Activated T-cell treated with anti-CD3 and anti-CD28 coated beads, Interleukin-2, amount 50 U/mL, for 1 hour (primary cell): ENCODE data around the gene AMOTL2.

ENCODE experiments used
- DNase-seq: peaks from one replicate; pipeline ENCODE4 v3.0.0-alpha.2; 2020

The AMOTL2 gene

DNA sequence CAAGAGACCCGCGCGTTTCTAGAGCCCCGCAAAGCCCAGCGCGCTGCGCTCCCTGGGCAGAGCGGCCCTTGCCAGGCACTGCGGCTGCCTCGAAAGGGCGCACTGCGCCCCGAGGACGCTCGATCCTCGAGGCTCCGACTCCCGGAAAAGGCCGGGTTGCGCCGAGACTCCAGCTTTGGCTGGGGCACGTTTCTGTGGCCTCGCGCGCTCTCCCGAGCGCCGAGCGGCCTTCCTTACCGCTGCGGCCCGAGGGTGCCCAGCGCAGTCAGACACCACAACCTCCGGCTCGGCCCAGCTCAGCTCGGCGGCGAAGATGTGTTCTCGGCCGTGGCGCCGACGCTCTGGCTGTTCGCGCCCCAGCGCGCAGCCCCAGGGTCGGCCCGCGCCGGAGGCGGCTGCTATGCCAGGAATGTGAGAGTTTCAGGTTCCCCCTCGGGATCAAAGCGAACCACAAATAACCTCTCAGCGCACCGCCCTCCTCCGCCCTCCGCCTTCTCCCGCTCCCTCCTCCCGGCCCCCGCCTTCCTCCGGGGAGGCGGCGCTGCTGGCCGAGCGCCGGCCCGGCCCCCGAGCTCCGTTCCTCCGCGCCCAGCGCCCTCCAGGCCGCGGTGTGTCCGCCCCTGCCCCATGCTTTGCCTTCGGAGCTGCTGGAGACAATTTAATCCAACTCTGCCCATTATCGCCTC, at the start of gene AMOTL2:
TSS of gene AMOTL2 (minus strand) at position 343 of the 686 bp plus-strand sequence. CDS start 3,014 bp downstream, outside the sequence.
- no peak for DNase-seq

DNA sequence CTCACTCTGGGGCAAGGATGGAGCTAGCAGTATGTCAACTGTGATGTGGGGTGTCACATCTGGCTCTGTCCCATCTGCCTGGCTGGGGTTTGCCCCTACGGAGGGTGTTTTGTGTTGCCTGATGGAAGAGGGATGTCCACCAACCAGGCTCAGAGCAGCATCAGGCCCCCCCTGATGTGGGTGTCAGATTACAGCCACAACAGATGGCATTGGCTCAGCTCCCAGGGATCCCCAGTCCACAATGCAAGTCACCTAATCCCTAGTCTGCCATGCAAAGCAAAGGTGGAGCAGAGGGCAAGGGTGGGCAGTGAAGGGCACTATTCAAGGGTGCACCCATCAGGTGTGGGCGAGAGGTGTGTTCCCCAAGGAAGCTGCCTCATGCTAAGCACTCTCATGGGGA, 48.9 kb upstream of the AMOTL2 start:
- DNase-seq = no peak

DNA sequence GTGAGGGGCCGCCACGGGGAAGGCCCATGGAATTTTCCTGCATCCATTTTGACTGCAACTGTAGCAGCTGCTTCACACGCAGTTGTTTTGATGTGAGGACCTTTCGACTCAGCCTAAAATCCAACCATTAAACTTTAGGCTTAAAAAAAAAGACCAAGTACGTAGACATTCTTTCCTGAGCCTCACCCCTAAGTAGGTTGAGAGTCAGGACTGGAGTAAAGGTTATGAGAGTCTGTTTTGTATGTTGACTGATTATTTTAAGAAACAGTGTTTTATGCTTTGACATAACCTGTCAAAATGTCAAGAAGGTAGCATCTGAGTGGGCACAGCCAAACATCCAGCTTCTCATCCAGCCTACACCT, 45.7 kb upstream of the AMOTL2 start:
- no peak for DNase-seq

DNA sequence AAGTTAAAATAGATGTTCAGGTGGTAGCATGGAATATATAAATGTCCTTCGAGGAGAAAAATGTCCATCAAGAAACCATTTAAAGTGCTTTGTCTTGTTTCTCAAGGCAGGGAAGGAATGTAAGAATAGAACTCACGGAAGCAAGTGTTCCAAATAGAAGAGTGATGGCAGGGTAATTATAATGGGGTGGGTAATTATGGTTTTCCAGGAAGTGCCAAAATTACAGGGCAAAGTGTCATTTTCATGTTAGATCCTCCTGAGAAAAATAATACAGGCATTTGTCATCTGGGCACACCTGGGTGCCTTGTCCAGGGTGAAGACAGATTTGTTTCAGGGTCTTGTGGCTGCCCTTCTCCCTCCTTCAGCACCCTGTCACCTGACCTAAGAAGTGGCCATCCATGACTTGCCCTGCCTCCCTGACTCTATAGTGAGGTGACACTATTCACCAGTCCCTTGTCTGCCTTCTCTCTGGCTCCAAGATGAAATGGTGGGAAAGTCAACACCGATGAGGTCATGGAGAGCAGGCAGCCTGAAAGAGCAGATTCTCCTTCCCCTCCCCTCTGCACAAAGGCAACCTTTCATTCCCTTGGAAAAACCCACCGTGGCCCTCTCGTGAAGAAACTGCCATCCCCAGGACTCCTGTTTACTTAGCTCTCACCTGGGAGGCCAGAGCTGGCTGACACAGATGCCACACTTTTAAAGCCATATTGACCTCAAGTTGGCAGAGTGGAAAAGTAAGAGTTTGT, 45.1 kb upstream of the AMOTL2 start:
- no peak for DNase-seq

DNA sequence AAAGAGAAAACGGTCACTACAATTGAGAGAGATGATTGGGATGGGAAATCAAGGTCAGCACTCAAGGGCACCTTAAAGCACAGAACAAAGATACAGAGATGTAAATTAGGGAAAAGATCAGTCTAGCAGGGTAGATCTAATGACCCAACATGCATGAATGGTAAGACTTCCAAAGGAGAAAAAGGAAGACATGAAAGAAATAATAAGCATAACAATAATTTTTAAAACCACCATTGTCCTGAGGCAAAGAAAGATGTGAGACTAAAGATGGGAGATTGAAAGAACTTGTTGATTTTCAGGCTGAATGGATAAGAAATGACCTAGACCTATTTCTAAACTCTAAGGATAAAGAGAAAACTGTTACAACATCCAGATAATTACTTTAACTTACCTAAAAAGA, 34.8 kb upstream of the AMOTL2 start:
- no peak for DNase-seq

DNA sequence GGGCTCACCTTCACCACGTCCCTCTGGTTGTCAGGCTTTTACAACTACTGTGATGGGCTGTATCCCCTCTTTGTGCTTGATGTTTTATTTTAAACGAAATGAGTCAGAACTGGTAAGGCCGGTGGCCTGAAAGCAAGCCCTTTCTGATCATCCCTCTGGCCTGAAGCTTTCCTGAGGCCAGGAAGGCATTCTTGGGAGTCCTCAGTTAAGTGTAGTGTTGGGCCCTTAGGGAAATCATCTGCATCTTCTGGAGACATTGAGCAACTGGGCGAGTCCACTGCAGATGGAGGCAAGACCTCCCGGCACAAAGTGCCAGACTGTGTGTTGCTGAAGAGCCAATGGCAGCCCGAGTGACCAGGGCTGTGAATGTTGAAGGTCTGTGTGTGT, 33.0 kb upstream of the AMOTL2 start:
- DNase-seq = no peak

DNA sequence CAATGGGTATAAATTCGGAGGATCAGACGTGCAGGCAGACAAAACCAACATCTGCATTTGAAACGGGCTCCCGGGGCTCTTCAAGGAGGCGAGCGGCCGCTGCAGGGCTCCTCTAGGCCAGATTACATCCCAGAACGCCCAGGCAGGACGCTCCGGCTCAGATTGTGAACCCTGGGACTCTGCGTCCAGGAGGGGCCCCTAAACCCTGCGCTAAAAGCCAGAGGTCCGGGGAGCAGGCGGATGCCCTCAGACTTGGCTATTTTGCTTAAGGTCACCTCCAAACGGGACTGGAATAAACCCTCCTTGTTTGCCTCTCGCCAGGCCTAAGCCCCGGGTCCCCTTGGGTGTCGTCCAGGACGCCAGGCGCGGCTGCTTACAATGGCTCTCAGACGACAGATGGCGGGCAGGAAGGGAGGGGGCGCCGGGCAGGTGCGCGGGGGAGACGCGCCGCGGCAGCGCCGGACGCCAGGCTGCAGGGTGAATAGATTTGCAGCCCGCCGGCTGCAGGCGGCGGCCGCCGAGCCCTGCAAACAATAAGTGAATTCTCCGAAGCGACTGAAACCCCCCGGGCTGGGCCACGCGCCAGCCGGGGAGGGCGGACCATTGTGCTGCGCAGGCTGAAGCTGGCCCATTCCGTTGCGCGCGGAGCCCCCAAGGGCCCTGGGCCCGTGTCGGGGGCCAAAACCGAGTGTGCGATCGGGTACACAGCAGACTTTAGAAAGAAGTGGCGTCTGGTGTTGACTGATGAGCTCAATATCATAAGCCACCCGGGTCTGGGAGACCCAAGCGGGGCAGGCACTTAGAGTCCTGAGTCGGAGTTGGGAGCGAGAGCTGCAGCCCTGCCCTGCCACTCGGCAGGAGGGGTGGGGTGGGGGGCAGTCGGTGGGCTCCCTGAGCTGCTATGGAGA, 32.3 kb upstream of the AMOTL2 start:
- DNase-seq = no peak

DNA sequence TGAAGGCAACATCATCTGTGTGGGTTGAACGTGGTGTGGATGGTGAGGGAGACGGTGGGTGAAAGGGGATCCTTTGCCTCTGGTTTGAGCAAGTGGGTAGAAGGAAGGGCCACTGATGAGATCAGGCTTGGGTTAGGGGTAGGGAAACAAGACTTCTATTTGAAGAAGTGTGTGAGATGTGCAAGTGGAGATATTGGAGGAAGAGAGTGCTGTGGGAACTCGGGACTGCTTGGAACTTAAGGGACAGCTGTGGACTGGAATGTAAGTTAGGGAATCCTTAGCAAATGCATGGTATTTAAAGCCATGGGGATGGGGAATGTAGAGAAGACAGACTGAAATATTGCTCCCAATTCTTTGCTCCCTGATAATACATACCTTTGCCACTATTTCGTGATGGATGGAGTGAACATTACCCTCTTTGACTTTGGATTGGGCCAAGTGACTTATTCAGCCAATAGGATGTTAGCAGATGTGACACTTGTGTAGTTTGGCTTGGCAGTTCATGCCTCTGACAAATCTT, 30.2 kb upstream of the AMOTL2 start:
- no peak for DNase-seq

DNA sequence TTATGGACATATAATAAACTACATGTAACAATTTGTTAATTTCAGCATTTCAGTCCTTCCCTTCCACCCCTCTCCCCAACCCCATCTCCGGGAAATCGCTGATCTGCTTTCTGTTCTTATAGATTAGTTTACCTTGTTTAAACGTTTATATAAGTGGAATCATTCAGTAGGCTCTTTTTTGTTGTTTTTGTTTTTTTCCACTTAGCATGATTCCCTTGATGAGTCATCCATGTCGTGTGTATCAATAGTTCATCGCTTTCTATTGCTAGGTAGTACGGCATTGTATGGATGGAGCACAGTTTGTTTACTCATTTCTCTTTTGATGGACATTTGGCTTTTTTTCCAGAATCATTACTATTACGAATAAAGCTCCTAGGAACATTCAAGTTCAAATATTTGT, 23.5 kb upstream of the AMOTL2 start:
- DNase-seq = no peak

DNA sequence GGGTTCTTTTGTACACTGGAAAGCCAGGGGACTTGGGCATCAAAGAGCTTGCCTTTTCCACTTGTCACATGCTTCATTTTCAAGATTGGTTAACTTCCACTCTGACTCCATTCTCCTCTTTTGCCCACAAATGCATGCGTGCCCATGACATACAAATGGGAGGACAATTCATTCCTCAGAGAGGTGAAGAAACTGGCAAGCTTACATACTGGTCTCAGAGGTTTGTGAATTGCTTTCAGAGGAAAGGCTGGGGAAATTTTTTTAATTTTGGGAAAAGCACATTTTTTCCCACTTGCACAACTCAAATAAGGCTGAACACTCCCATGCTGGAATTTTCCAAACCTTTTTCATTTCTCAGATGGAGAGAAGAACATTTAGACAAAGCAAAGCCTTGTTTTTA, 20.9 kb upstream of the AMOTL2 start:
- no peak for DNase-seq

DNA sequence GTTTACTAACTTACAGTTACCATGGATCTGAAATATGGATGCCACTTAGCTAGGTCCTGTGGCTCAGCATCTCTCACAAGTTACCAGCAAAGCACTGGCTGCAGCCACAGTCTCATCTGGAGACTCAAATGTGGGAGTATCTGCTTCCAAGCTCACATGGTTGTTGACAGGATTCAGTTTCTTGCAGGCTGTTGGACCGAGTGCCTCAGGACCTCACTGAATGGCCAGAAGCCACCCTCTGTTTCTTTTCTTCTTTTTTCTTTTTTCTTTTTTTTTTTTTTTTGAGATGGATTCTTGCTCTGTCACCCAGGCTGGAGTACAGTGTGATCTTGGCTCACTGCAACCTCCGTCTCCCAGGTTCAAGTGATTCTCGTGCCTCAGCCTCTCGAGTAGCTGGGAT, 20.1 kb upstream of the AMOTL2 start:
- no peak for DNase-seq

DNA sequence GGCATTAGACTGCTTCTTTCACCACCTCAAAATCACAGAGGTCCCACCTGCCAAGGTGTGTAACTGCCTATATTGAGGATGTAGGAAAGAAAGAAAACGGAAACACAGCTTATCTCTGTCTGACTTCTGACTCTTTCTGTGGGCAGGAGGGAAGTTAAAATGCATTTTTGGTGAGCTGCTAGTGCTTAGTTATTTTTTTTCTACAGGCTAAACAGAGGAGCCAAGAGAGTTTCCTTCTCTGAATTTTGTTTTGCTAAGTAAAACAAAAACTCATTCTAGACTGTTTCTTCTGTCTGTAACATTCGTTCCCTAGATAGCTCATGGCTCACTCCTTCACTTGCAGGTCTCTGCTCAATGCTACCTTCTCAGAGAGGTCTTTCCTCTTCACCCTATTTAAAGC, 18.8 kb upstream of the AMOTL2 start:
- DNase-seq = no peak

DNA sequence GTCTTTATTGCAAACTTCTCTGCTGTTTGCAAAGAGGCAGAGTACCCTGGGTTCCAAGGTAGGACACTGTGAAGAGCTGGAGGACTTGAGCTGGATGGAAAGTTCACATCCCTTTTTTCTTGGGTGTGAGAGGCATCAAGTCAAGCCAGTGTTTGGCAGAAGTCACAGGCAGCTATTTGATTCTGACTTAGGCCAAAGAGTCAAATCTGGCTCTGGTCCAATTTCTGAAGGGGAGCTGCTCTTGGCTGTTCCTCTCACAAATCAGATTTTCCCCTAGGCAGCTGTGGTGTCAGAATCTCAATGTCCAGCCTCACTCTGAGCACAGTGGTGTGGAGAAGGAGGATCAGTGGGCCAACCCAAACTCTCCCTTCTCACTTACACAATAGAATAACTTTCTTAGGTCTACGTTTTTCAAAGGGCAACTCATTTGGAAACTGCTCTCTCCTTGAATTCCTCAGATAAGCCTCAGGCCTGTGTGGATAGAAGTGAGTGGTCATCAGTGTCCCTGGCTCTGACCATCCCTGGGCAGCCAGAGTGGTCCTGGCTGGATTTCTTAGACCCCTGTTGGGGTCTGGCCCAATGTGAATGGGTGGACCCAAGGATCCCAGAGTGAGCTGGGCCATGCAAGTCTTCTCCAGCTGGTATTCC, 18.2 kb upstream of the AMOTL2 start:
- no peak for DNase-seq

DNA sequence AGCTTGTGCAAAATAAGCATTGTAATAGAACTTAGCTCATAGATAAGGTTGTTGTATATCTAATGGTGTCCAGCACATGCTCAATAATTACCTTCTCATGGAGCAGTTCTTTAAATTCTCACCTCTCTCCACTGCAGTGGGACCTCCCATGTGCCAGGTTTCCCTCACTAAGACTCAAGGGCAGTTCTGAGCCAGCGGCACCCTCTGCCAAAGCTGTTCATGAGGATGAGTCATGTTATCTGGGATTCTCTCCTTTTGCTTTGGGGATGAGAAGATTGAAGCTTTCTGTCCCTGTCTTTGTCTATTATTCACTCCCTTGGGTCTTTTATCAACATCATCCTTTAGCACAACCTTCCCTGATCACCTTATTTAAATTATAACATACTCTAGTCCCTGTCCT, 15.6 kb upstream of the AMOTL2 start:
- DNase-seq = no peak

DNA sequence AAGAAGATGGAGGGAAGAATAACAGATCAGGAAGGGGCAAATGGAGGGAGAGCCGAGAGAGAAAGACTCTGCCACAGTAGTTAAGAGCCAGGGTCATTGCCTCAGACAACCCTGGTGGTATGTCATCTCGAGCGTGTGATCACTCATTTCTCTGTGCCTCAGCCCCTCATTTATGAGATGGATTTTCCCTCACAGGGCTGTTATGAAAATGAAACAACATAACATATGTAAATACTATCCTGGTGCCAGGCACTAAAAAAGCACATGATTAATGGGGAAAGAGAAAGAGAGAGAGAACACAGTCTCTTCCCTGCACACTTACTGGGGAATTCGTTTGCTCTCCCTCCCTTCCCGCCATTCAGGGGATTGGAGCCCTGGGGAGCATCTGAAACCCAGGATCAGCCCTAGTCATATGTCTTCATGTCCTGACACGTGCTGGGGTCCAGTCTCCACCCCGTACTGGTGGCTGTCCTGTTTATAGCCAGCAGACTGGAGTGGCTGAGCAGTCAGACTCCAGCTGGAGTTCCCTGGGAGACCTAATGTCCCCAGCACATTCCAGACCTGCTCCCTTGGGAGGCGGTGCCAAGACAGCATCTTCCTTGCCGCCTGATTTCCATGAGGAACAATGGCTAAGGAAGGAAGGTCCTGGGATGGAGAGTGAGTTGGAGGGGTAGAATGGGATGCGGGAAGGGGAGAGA, 14.7 kb upstream of the AMOTL2 start:
- DNase-seq = no peak

DNA sequence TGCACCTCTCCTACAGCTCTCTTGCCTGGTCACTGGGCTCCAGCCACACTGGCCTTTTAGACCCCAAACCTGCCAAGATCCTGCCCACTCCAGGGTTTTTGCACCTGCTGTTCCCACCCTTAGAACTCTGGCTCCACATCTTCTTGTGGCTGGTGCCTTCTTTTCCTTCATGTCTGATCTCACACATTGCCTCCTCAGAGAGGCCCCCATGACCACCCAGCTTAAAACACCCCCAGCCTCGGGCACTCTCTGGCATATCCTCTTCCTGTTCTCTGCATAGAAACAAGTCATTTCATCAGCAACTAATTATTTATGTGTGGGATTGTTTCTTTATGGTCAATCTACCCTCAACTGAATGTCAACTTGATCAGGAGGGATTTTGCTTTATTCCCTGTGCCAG, 14.0 kb upstream of the AMOTL2 start:
- no peak for DNase-seq

DNA sequence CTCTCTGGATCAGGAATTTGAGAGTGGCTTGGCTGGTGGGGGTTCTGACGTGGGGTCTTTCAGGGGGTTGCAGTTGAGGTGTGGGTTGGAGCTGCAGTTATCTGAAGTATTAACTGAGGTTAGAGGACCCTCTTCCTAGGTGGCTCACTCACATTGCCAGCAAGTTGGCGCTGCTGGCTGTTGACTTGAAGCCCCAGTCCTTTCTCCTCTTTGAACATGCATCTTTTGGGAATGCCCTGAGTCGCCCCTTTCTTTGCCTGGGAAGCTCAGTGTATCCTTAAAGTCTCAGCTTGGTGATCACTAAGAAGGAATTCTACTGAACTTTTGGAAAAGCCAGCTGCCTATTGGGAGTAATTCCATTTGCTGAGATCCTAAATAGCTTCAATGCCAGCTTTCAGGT, 13.0 kb upstream of the AMOTL2 start:
- DNase-seq = no peak

DNA sequence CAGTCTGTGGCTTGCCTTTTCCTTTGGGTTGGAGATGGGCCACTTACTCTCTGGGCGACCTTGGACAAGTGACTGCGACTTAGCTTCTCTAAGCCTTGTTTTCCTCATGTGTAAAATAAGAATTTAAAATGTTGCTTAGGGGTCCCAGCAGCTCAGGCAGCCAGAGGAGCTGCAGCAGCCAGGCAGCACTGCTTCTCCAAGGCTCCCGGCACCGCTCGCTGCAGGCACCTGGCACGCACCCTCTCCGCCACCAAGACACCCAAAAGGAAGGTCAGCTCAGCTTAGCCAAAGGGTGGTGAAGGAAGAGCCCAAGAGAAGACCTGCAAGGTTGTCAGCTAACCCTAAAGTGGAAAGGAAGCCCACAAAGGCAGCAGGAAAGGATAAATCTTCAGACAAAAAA, 10.7 kb upstream of the AMOTL2 start:
- no peak for DNase-seq

DNA sequence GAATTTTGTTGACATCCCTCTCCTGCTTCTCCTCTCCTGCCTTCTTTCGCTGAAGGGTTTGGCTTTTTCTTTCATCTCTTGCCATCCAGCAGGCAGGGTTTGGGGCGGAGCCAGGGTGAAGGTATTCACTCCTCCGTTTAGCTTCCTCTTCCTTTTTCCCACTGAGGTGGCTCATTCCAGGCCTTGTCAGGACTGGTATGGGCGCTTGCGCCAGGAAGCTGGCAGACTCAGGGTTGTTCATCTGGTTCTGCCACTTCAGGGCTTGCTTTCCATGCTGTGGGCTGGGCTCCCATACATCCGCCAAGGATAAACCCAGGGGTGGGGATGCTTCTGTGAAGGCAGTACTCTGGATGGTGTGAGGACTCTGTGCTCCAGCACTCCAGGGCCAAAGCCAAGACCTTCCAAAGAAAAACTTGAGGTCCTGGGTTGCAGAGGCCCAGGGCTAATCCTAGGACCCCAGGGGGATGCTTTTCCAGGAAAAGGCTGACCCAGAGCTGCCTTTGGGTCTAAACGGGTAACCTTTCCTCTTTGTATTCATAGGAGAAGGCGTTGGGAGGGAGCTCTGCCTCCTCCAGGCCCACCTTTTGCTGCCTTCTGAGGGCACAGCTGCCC, 7.7 kb upstream of the AMOTL2 start:
- no peak for DNase-seq

DNA sequence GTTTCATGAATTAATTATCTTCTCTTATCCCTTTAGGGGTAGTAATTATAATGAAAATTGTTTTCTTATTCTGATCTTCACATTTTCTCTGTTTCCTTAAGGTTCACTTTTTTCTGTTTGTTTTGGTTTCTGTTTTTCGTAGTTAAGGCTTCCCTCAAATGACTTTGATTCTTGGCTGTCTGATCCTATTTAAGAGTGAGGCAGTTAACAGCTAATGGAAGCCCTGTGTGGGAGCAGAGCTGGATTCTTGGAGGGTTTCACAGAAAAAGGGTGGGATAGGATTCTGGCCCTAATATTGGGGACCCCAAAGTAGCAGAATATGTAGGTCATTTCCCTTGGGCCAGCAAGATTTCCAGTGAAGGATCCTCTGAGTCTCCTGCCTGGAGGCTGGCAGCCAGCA, 6.8 kb upstream of the AMOTL2 start:
- DNase-seq = no peak

DNA sequence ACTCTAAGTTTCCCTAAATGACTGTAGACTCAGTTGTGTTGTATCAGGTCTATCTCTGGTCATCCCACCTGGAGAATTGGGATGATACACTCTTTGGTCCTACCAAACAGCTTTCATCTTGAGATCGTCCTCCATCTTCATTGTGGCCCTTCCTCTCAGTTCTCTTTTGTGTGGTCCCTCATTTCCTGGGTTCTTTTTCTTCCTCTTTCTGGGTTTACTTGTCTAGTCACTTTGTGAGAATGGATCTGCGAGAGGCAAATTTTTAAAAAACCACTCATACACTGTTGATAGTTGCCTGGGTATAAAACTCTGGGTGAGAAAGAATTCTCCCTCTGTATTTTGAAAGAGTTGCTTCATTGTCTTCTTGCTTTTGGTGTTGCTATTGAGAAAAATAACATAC, 6.0 kb upstream of the AMOTL2 start:
- no peak for DNase-seq

DNA sequence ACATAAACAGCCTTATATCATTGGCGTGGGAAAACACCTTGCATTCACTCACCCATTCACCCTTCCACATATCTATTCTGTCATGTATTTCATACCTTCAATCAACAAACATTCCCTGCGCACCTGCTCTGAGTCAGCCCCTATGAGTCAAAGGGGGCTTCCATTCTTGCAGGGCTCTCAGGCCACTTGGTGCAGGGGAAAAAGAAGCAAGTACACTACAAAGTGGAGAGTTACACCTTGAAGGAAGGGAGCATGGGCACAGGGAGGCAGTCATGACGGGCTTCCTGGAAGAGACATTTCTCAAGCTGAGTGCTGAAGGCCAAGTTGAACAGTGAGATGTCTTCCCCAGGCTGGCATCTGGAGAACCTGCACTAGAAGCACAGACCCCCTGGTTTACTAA, 4.6 kb upstream of the AMOTL2 start:
- no peak for DNase-seq
